ENCODE measurements around the gene MLLT10.

The MLLT10 gene

DNA sequence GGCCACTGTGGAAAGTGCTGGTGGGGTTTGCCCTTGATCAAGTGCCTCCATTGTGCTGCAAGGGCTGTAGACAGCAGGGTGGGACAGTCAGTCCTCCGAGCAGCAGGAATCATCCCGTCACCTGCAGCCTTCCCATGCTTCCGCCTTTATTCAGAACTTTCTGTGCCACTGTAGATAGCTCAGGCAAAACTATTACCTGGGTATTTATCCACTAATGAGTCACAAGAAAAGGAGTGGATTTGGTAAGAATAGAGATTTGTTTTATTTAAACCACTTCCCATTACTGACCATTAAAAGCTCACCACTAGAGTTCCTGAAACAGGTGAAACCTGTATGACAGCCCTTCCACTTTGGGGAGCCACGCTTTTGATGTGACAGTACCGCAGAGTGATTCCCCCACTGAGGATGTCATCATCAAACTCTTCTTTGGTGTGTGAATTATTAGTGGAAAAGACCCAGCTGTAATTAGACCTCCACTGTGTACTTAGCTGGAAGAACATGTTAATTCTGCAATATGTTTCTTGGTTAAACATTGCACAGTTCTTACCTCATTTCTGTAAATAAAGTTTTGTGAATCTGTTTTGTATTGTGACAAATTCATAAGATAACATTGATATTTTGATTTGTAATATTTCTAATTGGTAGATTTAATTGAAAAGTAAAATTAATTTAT, 208.8 kb downstream of the MLLT10 start:
- H3K9me3 Mint-ChIP-seq, result no peaks in the 10 kb centered on the region
- H3K36me3 Mint-ChIP-seq (ENCODE audit: low read depth), result peaks cover 65% of the 10 kb centered on the region
- intact Hi-C loops (cut with micrococcal nuclease), result no loop called here
- H3K27me3 Mint-ChIP-seq, result no peaks in the 10 kb centered on the region
- H3K4me3 Mint-ChIP-seq, result no peak overlapping the region
- no peaks in the 10 kb centered on the region for H3K4me1 Mint-ChIP-seq (ENCODE audit: low read depth)
- no peak overlapping the region for H3K27ac Mint-ChIP-seq

GRCh38 chr10:21744223-21744622, 210.2 kb downstream of the MLLT10 start:
- no peaks in the 10 kb centered on the region for H3K4me1 Mint-ChIP-seq (ENCODE audit: low read depth)
- H3K4me3 Mint-ChIP-seq, result no peak overlapping the region
- H3K27me3 Mint-ChIP-seq, result no peaks in the 10 kb centered on the region
- no peak overlapping the region for H3K27ac Mint-ChIP-seq
- intact Hi-C loops (cut with micrococcal nuclease), result no loop called here
- no peaks in the 10 kb centered on the region for H3K9me3 Mint-ChIP-seq
- H3K36me3 Mint-ChIP-seq (ENCODE audit: low read depth), result peaks cover 52% of the 10 kb centered on the region

GRCh38 chr10:21746118-21746517, 212.1 kb downstream of the MLLT10 start:
- Mint-ChIP-seq H3K4me1 (ENCODE audit: low read depth) (no peaks in the 10 kb centered on the region), H3K9me3 (no peaks in the 10 kb centered on the region), H3K36me3 (ENCODE audit: low read depth) (peaks cover 33% of the 10 kb centered on the region), H3K27ac (no peak overlapping the region), H3K4me3 (no peak overlapping the region), H3K27me3 (no peaks in the 10 kb centered on the region)
- intact Hi-C loops (cut with micrococcal nuclease), result no loop called here

- no peaks in the 10 kb centered on the region for H3K27me3 Mint-ChIP-seq
- no peaks in the 10 kb centered on the region for H3K4me1 Mint-ChIP-seq (ENCODE audit: low read depth)
- no peaks in the 10 kb centered on the region for H3K9me3 Mint-ChIP-seq
- intact Hi-C loops (cut with micrococcal nuclease), result no loop called here
- no peak overlapping the region for H3K4me3 Mint-ChIP-seq
- peaks cover 23% of the 10 kb centered on the region for H3K36me3 Mint-ChIP-seq (ENCODE audit: low read depth)
- no peak overlapping the region for H3K27ac Mint-ChIP-seq
Measured at GRCh38 chr10:21747809-21748208, 213.8 kb downstream of the MLLT10 start.

DNA sequence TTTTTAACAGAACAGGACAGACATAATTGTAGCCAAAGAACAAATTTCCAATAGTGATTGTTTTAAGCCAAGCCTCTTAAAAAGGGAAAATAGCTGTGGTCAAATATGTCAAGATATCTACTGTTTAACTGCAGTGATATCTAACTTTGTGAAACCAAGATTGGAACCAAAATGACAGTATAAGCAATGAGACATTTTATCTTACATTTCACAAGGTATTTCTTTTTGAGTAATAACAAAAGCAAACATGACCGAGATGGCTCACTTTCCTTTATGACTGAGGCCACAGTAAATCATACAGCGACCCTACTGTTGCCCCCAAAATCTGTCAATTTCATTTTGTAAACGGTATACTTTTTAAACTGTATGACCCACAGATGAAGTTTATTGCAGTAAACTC, 215.8 kb downstream of the MLLT10 start:
- H3K4me3 Mint-ChIP-seq, result no peak overlapping the region
- no peaks in the 10 kb centered on the region for H3K9me3 Mint-ChIP-seq
- intact Hi-C loops (cut with micrococcal nuclease), result no loop called here
- H3K4me1 Mint-ChIP-seq (ENCODE audit: low read depth), result no peaks in the 10 kb centered on the region
- H3K36me3 Mint-ChIP-seq (ENCODE audit: low read depth), result peaks cover 10% of the 10 kb centered on the region
- no peaks in the 10 kb centered on the region for H3K27me3 Mint-ChIP-seq
- H3K27ac Mint-ChIP-seq, result no peak overlapping the region

- intact Hi-C loops (cut with micrococcal nuclease), result no loop called here
- peaks cover 10% of the 10 kb centered on the region for H3K36me3 Mint-ChIP-seq (ENCODE audit: low read depth)
- H3K4me1 Mint-ChIP-seq (ENCODE audit: low read depth), result no peaks in the 10 kb centered on the region
- no peak overlapping the region for H3K4me3 Mint-ChIP-seq
- H3K27ac Mint-ChIP-seq, result no peak overlapping the region
- H3K27me3 Mint-ChIP-seq, result no peaks in the 10 kb centered on the region
- H3K9me3 Mint-ChIP-seq, result no peaks in the 10 kb centered on the region
Measured at GRCh38 chr10:21750424-21750823, 216.4 kb downstream of the MLLT10 start.

GRCh38 chr10:21751341-21752310, 217.6 kb downstream of the MLLT10 start:
- H3K4me1 Mint-ChIP-seq (ENCODE audit: low read depth), result no peaks in the 10 kb centered on the region
- peaks cover 11% of the 10 kb centered on the region for H3K36me3 Mint-ChIP-seq (ENCODE audit: low read depth)
- H3K27ac Mint-ChIP-seq, result no peak overlapping the region
- H3K9me3 Mint-ChIP-seq, result no peaks in the 10 kb centered on the region
- intact Hi-C loops (cut with micrococcal nuclease), result no loop called here
- H3K27me3 Mint-ChIP-seq, result no peaks in the 10 kb centered on the region
- no peak overlapping the region for H3K4me3 Mint-ChIP-seq

DNA sequence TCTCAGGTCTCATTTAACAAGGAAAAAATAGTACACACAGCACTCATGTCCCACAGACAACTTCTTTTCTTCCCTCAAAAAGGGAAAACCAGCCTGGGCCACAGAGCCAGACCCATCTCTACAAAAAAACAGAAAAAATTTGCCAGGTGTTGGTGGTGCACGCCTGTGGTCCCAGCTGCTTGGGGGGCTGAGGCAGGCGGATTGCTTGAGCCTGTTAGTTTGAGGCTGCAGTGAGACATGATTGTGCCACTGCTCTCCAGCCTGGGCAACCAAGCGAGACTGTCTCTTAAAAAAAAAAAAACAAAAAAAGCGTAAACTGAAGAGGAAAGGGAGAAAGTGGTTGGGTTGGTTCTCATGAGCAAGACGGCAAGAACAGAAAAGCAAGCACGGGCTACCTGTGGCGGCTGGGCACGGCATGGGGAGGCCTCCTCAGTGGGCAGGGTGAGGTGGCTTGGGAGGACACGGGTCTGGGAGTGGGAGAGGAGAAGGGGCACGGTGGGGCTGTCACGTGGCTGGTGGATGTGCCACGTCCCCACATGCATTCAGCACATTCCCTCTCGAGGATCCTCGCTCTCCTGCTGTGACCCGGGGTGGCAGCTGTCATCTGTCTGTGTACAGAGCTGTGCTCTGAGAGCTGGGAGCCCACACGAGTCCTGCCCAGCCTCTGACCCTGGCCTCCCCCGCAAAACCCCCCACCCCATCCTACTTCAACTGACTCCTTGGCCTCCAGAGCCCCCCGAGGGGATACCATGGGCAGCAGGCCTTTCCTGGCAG, 219.7 kb downstream of the MLLT10 start:
- Mint-ChIP-seq H3K9me3 (no peaks in the 10 kb centered on the region), H3K36me3 (ENCODE audit: low read depth) (peaks cover 21% of the 10 kb centered on the region), H3K4me1 (ENCODE audit: low read depth) (no peaks in the 10 kb centered on the region), H3K27ac (no peak overlapping the region), H3K27me3 (no peaks in the 10 kb centered on the region), H3K4me3 (no peak overlapping the region)
- intact Hi-C loops (cut with micrococcal nuclease), result no loop called here

DNA sequence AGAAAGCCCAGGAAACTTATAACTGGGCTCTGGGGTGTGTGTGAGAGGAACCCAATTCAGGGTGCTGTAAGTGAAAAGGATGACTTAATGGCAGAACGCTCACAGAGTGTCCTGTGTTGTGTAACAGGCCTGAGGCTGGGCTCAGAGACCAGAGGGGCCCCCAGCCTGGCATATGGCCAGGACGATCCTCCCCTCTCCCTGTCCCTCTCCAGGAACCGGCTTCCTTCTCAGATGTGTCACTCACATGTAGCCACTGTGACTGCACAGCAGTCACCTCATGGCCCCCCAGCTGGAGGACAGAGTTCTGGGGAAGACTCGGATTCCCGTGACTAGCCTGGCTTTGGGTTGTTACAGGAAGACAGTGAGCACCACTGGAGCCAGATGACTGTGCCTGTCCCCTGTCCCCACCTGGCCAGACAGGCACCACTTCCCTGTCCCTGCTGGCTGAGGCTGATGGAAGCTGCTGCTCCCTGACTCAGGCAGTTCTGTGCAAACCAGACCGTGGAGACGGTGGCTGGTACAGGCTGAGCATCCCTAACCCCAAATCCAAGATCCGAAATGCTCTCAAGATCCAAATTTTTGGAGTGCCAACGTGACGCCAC, 220.5 kb downstream of the MLLT10 start:
- no peak overlapping the region for H3K4me3 Mint-ChIP-seq
- intact Hi-C loops (cut with micrococcal nuclease), result no loop called here
- H3K4me1 Mint-ChIP-seq (ENCODE audit: low read depth), result no peaks in the 10 kb centered on the region
- no peaks in the 10 kb centered on the region for H3K9me3 Mint-ChIP-seq
- H3K36me3 Mint-ChIP-seq (ENCODE audit: low read depth), result peaks cover 29% of the 10 kb centered on the region
- H3K27ac Mint-ChIP-seq, result no peak overlapping the region
- H3K27me3 Mint-ChIP-seq, result no peaks in the 10 kb centered on the region

DNA sequence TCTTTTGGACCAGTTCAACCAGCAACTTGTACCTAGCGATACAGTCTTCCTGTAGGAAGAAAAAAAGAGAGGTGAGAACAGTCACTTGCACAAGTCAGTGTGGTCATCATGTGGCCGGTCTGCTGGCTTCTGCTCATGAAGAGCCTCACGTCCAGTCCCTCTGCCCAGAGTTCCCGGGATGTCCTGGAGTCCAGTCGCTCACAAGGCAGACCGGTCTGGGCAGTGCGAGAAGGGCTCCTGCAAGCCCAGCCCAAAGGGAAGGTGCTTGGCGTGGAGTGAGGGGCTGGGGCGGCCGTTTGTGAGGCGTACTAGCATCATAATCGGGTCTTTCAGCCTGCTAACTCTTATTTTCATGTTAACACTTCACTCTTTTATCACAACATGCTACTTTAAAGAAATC, 222.7 kb downstream of the MLLT10 start:
- H3K9me3 Mint-ChIP-seq, result no peaks in the 10 kb centered on the region
- no peaks in the 10 kb centered on the region for H3K4me1 Mint-ChIP-seq (ENCODE audit: low read depth)
- H3K36me3 Mint-ChIP-seq (ENCODE audit: low read depth), result peaks cover 31% of the 10 kb centered on the region
- no peaks in the 10 kb centered on the region for H3K27me3 Mint-ChIP-seq
- H3K4me3 Mint-ChIP-seq, result no peak overlapping the region
- H3K27ac Mint-ChIP-seq, result no peak overlapping the region
- intact Hi-C loops (cut with micrococcal nuclease), result no loop called here

- Mint-ChIP-seq H3K27me3 (no peaks in the 10 kb centered on the region), H3K9me3 (no peaks in the 10 kb centered on the region)
- intact Hi-C loops (cut with micrococcal nuclease), result no loop called here
Measured at GRCh38 chr10:21757185-21757901, 223.3 kb downstream of the MLLT10 start.

DNA sequence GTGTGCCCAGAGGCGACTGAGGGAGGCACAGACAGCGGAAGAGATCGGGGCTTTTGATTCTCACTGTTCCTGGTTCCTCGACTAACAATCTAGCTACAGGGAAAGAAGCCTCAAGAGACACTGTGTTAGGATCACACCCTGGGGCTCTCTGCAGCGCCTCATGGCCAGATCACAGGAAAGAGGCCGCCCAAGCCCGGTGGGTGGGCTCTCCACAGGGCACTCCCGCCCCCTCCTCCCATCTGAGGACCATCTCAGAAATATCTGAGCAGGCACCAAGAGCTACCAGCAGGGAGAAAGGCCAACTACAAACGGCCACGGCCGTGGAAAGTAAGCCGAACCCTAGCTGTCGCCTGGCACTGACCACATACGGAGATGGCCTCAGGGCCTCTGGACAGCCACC, 224.2 kb downstream of the MLLT10 start:
- intact Hi-C loops (cut with micrococcal nuclease), result no loop called here
- Mint-ChIP-seq H3K9me3 (no peaks in the 10 kb centered on the region), H3K4me3 (no peak overlapping the region), H3K27me3 (no peaks in the 10 kb centered on the region), H3K27ac (no peak overlapping the region), H3K4me1 (ENCODE audit: low read depth) (no peaks in the 10 kb centered on the region), H3K36me3 (ENCODE audit: low read depth) (peaks cover 31% of the 10 kb centered on the region)

More at GRCh38 chr10:21757185-21757901, 223.3 kb downstream of the MLLT10 start:
- Mint-ChIP-seq H3K36me3 (ENCODE audit: low read depth) (peaks cover 31% of the 10 kb centered on the region), H3K27ac (no peak overlapping the region), H3K4me1 (ENCODE audit: low read depth) (no peaks in the 10 kb centered on the region), H3K4me3 (no peak overlapping the region)

- intact Hi-C loops (cut with micrococcal nuclease), result no loop called here
- Mint-ChIP-seq H3K27me3 (no peaks in the 10 kb centered on the region), H3K36me3 (ENCODE audit: low read depth) (peaks cover 31% of the 10 kb centered on the region), H3K4me1 (ENCODE audit: low read depth) (no peaks in the 10 kb centered on the region), H3K27ac (no peak overlapping the region), H3K4me3 (no peak overlapping the region), H3K9me3 (no peaks in the 10 kb centered on the region)
Measured at GRCh38 chr10:21758696-21759095, 224.7 kb downstream of the MLLT10 start.
